GM21576 (cell line): Measurements from ENCODE around the gene IPPK.
"Not testable (repeated sequence)": the region's sequence is repeated elsewhere in the genome, so short reads cannot be mapped to it uniquely, and the experiment has no call there.

Experiments used
- ATAC-seq: cut with Tn5 transposase; IDR thresholded peaks from one replicate; pipeline ENCODE4 v1.9.1; 2021; ENCODE audit warnings: mild to moderate bottlenecking, moderate library complexity; ENCODE audit not compliant: unreplicated experiment

IPPK gene

DNA sequence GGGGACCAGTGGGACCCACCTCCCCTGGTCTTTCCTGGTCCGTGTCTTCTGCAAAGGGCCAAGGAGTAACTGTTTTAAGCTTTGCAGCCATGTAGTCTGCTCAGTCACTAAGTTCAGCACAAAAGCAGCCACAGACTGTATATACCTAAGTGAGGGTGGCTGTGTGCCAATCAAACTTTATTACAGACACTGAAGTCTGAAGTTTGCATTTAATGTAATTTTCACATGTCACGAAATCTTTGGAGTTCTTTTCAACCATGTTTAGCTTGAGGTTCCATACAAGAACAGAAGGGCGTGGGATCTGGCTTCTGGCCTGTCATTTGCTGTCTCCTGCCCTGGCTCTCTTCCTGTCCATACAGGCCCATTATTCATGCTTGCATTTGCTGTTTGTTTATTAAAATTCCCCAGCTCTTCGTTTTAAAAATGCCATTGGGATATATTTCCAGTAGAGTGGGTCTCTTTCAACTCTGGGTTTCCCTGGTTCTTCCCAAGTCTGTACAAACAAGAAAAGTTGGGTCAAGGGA, 69.9 kb downstream of the IPPK start:
- no peak for ATAC-seq

DNA sequence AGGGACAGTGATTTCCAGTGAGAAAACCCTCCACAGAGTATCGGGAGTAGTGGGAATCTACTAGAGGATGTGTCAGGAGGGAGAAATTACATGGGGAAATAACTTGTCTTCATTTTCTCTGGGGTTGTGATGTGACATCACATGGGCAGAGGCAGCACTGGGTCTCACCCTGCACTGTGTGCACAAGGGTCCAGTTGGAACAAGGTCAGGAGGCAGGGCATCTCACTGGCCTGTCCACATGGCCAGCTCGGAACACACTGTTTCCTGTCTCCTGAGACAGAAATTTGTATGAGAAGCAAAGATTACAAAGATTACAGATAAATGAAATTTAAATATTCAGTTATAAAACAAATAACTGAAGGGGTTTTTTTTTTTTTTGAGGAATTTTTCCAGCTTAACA, 71.5 kb downstream of the IPPK start:
- ATAC-seq: no peak

DNA sequence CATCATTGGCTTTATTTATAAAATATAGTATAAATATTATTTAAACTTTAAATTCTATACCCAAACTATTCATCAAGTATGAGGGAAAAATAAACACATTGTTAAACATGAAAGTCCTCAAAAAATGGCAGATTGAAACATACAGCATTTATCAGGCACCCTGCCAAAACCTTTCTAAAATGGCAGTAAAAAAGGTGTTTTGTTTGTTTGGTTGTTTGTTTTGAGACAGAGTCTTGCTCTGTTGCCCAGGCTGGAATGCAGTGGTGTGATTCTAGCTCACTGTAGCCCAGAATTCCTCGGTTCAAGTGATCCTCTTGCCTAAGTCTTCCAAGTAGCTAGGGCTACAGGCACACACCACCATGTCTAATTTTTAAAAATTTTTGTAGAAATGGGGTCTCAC, 74.0 kb downstream of the IPPK start:
- ATAC-seq: no peak

DNA sequence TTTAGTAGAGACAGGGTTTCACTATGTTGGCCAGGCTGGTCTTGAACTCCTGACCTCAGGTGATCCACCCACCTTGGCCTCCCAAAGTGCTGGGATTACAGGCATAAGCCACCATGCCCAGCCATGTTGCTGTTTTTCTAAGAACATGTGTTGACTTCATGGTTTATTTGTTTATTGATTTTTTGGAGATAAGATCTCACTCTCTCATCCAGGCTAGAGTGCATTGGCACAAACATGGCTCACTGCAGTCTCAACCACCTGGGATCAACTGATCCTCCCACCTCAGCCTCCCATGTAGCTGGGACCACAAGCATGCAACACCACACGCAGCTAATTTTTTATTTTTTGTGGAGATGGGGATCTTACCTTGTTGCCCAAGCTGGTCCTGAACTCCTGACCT, 74.9 kb downstream of the IPPK start:
- not testable (repeated sequence) for ATAC-seq

GRCh38 chr9:92592946-92593861, 76.7 kb downstream of the IPPK start:
- ATAC-seq: no peak

DNA sequence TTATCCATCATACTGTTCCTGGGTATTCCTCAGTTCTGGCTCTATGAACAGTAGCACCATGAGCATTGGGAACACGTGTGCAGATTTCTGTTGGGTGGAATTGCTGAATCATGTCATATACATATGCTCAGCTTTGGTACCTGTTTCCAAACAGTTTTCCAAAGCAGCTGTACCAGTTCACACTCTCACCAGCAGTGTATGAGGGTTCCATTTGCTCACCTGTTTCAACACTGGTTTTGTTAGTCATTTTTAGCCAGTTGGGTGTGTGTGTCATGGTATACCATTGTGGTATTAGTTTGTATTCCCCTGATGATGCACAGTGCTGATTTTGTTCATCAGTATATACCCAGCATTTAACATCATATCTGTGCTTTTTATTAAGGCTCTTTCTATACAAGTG, 77.4 kb downstream of the IPPK start:
- ATAC-seq: no peak

- no peak for ATAC-seq
These were observed 79.6 kb downstream of the IPPK start for GRCh38 chr9:92590377-92590776.

DNA sequence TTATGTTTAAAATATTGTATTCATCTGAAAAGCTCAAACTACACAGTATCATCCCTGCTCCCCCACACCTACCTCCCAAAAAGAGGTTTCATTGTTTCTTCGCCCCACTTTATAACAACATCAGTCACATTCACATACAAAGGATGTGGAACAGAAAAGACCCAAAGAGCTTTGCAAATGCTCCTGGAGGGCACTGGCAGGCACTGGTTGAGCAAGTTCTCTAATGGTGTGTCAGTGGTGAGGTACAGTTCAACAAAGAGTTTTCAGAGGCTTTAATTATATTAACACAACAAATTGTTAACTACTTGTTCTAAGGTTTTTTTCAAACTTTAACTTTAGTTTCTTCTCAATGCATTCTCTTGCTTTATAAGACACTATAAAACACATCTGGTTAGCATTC, 80.0 kb downstream of the IPPK start:
- no peak for ATAC-seq

- no peak for ATAC-seq
These were observed 93.8 kb downstream of the IPPK start for GRCh38 chr9:92576175-92576574.

DNA sequence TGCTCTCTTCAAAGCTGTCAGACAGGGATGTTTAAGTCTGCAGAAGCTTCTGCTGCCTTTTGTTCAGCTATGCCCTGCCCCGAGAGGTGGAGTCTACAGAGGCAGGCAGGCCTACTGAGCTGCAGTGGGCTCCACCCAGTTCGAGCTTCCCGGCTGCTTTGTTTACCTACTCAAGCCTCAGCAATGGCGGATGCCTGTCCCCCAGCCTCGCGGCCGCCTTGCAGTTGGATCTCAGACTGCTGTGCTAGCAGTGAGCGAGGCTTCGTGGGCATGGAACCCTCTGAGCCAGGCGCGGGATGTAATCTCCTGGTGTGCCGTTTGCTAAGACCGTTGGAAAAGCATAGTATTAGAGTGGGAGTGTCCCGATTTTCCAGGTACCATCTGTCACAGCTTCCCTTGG, 96.3 kb downstream of the IPPK start:
- ATAC-seq: not testable (repeated sequence)

DNA sequence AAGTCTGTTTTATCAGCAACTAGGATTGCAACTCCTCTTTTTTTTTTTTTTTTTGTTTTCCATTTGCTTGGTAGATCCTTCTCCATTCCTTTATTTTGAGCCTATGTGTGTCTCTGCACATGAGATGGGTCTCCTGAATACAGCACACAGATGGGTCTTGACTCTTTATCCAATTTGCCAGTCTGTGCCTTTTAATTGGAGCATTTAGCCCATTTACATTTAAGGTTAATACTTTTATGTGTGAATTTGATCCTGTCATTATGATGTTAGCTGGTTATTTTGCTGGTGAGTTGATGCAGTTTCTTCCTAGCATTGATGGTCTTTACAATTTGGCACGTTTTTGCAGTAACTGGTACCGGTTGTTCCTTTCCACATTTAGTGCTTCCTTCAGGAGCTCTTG, 98.1 kb downstream of the IPPK start:
- ATAC-seq: not testable (repeated sequence)

- no peak for ATAC-seq
These were observed 104.9 kb downstream of the IPPK start for GRCh38 chr9:92564982-92565381.

DNA sequence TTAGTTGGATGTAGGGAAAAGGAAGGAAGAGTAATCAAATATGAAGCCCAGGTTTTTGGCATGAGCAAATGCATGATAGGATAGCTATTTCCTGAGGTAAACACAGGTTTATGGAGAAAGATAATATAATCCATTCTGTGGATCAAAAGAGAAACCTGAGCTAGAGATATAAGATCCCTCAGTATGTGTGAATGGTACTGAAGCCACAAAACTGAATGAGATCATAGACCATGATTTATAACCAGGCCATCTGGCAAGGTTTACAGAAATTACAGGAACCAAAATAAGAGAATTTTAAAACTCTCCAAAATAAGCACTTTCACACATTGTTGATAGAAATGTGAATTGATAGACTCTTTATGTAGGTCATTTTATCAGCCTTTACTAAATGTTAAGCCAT, 105.4 kb downstream of the IPPK start:
- no peak for ATAC-seq
